K562 (cell line): ENCODE data around the gene NMNAT1. TPM values are rescaled to one million over a fixed set of nuclear protein-coding genes. Genes with fewer than 3 reads are reported as not detected.

Experiments used
- ARID1B ChIP-seq: fragments of 450-650 bp; IDR thresholded peaks from 2 replicates; pipeline ENCODE4 v1.6.1; 2016; ENCODE audit warnings: antibody characterized with exemption, mild to moderate bottlenecking, inconsistent platforms
- CBX1 ChIP-seq: sonication (generic); IDR thresholded peaks from 2 replicates; pipeline ENCODE4 v1.6.1; 2016; ENCODE audit warnings: antibody characterized with exemption, low read depth, mild to moderate bottlenecking
- CEBPG ChIP-seq, 3 experiments: fragments of 200-800 bp in 1 of 3; sonication (Bioruptor generic) in 1 of 3; sonication (generic) in 1 of 3; formaldehyde crosslinking in 1 of 3; IDR thresholded peaks in 2 of 3; conservative IDR thresholded peaks in 1 of 3; 2 replicates each; pipeline versions ENCODE4 v1.6.1 to v1.8.0; 2016 to 2022; ENCODE audit warnings: missing compliant biosample characterization in 2 of 3, missing genetic modification characterization in 2 of 3, mild to moderate bottlenecking in 1 of 3, missing genetic modification reagents in 1 of 3
- CREB1 ChIP-seq, 2 experiments: sonication (generic) in 1 of 2; formaldehyde crosslinking in 1 of 2; IDR thresholded peaks; 2 replicates each; pipeline versions ENCODE4 v1.6.1 to v1.8.0; 2012 to 2022; ENCODE audit warnings: inconsistent platforms in 1 of 2, mild to moderate bottlenecking in 1 of 2, missing genetic modification reagents in 1 of 2, moderate library complexity in 1 of 2
- EGR1 ChIP-seq: fragments of 450-650 bp; conservative IDR thresholded peaks from 2 replicates; pipeline ENCODE4 v1.6.1; 2017; ENCODE audit warnings: mild to moderate bottlenecking
- ELF1 ChIP-seq: fragments of 200-800 bp; sonication (Bioruptor generic); IDR thresholded peaks from 2 replicates; pipeline ENCODE4 v1.6.1; 2016; ENCODE audit warnings: missing genetic modification characterization, missing compliant biosample characterization
- ETV1 ChIP-seq: fragments of 450-650 bp; conservative IDR thresholded peaks from 2 replicates; pipeline ENCODE4 v1.6.1; 2016; ENCODE audit warnings: missing genetic modification characterization, control low read depth, low read depth, missing compliant biosample characterization
- FOXK2 ChIP-seq, 2 experiments: fragments of 450-650 bp; IDR thresholded peaks in 1 of 2; conservative IDR thresholded peaks in 1 of 2; 2 replicates each; pipeline ENCODE4 v1.6.1; 2016; ENCODE audit warnings: low read depth in 2 of 2, mild to moderate bottlenecking in 1 of 2
- GABPB1 ChIP-seq: sonication (generic); formaldehyde crosslinking; IDR thresholded peaks from 2 replicates; pipeline ENCODE4 v1.8.0; 2022; ENCODE audit warnings: mild to moderate bottlenecking, missing genetic modification reagents
- HDAC3 ChIP-seq: fragments of 450-650 bp; IDR thresholded peaks from 2 replicates; pipeline ENCODE4 v1.6.1; 2018; ENCODE audit warnings: borderline replicate concordance, mild to moderate bottlenecking, moderate library complexity; ENCODE audit not compliant: partially characterized antibody
- KDM1A ChIP-seq, 2 experiments: fragments of 450-650 bp; IDR thresholded peaks; 2 replicates each; pipeline ENCODE4 v1.6.1; 2016; ENCODE audit warnings: mild to moderate bottlenecking in 2 of 2
- L3MBTL2 ChIP-seq: fragments of 450-650 bp; IDR thresholded peaks from 2 replicates; pipeline ENCODE4 v1.6.1; 2016; ENCODE audit warnings: mild to moderate bottlenecking, moderate library complexity
- MAZ ChIP-seq, 2 experiments: fragments of 450-650 bp in 1 of 2; sonication (generic) in 1 of 2; formaldehyde crosslinking; IDR thresholded peaks in 1 of 2; conservative IDR thresholded peaks in 1 of 2; 2 replicates each; pipeline versions ENCODE4 v1.4.0 to v1.5.0; 2020; ENCODE audit warnings: mild to moderate bottlenecking in 1 of 2, missing genetic modification reagents in 1 of 2
- TARDBP ChIP-seq: fragments of 450-650 bp; IDR thresholded peaks from 2 replicates; pipeline ENCODE4 v1.6.1; 2016
- TOE1 ChIP-seq, 2 experiments: fragments of 450-650 bp in 1 of 2; sonication (generic) in 1 of 2; formaldehyde crosslinking in 1 of 2; IDR thresholded peaks; 2 replicates each; pipeline versions ENCODE4 v1.7.1 to v1.8.0; 2016 to 2022; ENCODE audit warnings: borderline replicate concordance in 2 of 2, mild to moderate bottlenecking in 2 of 2, antibody characterized with exemption in 1 of 2, inconsistent platforms in 1 of 2, low read depth in 1 of 2, missing genetic modification reagents in 1 of 2, moderate library complexity in 1 of 2
- ZBTB33 ChIP-seq: sonication (generic); formaldehyde crosslinking; IDR thresholded peaks from 2 replicates; pipeline ENCODE4 v1.8.1; 2023; ENCODE audit warnings: mild to moderate bottlenecking, missing genetic modification reagents
- ZNF140 ChIP-seq: fragments of 250-450 bp; sonication (Bioruptor Pico); IDR thresholded peaks from 2 replicates; pipeline ENCODE4 v1.8.0; 2021; ENCODE audit warnings: moderate library complexity, mild to moderate bottlenecking, inconsistent platforms
- ZNF445 ChIP-seq: fragments of 250-450 bp; sonication (Bioruptor Pico); IDR thresholded peaks from 2 replicates; pipeline ENCODE4 v1.4.0; 2020; ENCODE audit warnings: low read depth, mild to moderate bottlenecking, moderate library complexity
- ZNF586 ChIP-seq: fragments of 450-650 bp; formaldehyde crosslinking; conservative IDR thresholded peaks from 2 replicates; pipeline ENCODE4 v1.4.0; 2020; ENCODE audit warnings: mild to moderate bottlenecking, moderate library complexity
- polyA plus RNA-seq, 8 experiments: library from polyadenylated mRNA; depleted of rRNA in 4 of 8; stranded (reverse) in 5 of 8; unstranded in 3 of 8; fragments of >200 nt; fragmentation: Nextera tagmentation in 2 of 8; fragmentation: Illumina TruSeq in 1 of 8; extraction: Ambion mirVana in 2 of 8; extraction: Trizol in 1 of 8; gene quantifications; 2 replicates each; pipeline versions ENCODE4 v1.2.1 to v1.2.3, GENCODE V29; 2011 to 2014; ENCODE audit warnings: inconsistent platforms in 1 of 8, missing spikeins in 1 of 8
- total RNA-seq, 7 experiments: library from RNA; depleted of rRNA in 6 of 7; stranded (reverse); fragments of >200 nt in 6 of 7; fragmentation: Illumina TruSeq in 2 of 7; extraction: Trizol in 2 of 7; gene quantifications; 2 replicates each; pipeline versions ENCODE4 v1.2.1 to v1.2.3, GENCODE V29; 2011 to 2021; ENCODE audit warnings: low replicate concordance in 1 of 7
- TF ChIP-seq, protein P1 (sequence below): sonication (generic); formaldehyde crosslinking; IDR thresholded peaks from 2 replicates; pipeline ENCODE4 v1.4.0; 2020; ENCODE audit warnings: mild to moderate bottlenecking, missing genetic modification reagents
- TF ChIP-seq, protein P2 (sequence below): conservative IDR thresholded peaks from 2 replicates; pipeline ENCODE4 v1.6.1; 2011; ENCODE audit warnings: low read depth, mild to moderate bottlenecking, low read length; ENCODE audit not compliant: control insufficient read depth

NMNAT1 gene
- total and polyA plus RNA-seq, 9 of the 15 experiments (the other 6 are each of a cell fraction or from before 2014, with no cell fraction given), result 5.1 to 14.6 (median 12.1) TPM

GRCh38 chr1:9910423-9911178, 32.7 kb upstream of the NMNAT1 start (continued):
- TF ChIP-seq ZBTB33 (CRISPR knock-in tag) (peak; percentile 33; the same call in 1 of the 2 replicates), HDAC3 (no peak), TOE1 (IDR thresholded peaks at IDR 0.05; ENCODE audit: borderline replicate concordance) (peak; percentile 76; the same call in 1 of the 2 replicates), TOE1 (CRISPR knock-in tag; IDR thresholded peaks at IDR 0.05; ENCODE audit: borderline replicate concordance, low read depth) (no peak), FOXK2 (conservative IDR thresholded peaks at IDR 0.05 in 1 of 2, IDR thresholded peaks at IDR 0.05 in 1 of 2; ENCODE audit: low read depth in 2 of 2) (peak; percentile 46 to 89; a peak in 3 of 4 replicates), ARID1B (0 out of 2 replicates have a peak, but pooled peaks have one; percentile 48), L3MBTL2 (peak; percentile 79; the same call in 1 of the 2 replicates), KDM1A (IDR thresholded peaks at IDR 0.05) (no peak), CBX1 (peak; percentile 22), TARDBP (no peak), ZNF140 (CRISPR knock-in tag) (no peak), CREB1 (IDR thresholded peaks at IDR 0.05) (peak; percentile 40; the same call in 1 of the 2 replicates), CREB1 (CRISPR knock-in tag; IDR thresholded peaks at IDR 0.05) (no peak; the same call in 1 of the 2 replicates), GABPB1 (CRISPR knock-in tag) (peak; percentile 76), ZNF586 (no peak), ELF1 (tag) (peak; percentile 65; the same call in 1 of the 2 replicates), ETV1 (tag) (0 out of 2 replicates have a peak, but pooled peaks have one; percentile 64), ZNF445 (CRISPR knock-in tag) (0 out of 2 replicates have a peak, but pooled peaks have one; percentile 43), EGR1 (peak; percentile 82), MAZ (CRISPR knock-in tag; conservative IDR thresholded peaks at IDR 0.05 in 1 of 2, IDR thresholded peaks at IDR 0.05 in 1 of 2) (peak; percentile 53 to 89), CEBPG (CRISPR knock-in tag; IDR thresholded peaks at IDR 0.05) (no peak), CEBPG (tag; conservative IDR thresholded peaks at IDR 0.05 in 1 of 2, IDR thresholded peaks at IDR 0.05 in 1 of 2) (no peak)
- TF ChIP-seq, protein P1, sequence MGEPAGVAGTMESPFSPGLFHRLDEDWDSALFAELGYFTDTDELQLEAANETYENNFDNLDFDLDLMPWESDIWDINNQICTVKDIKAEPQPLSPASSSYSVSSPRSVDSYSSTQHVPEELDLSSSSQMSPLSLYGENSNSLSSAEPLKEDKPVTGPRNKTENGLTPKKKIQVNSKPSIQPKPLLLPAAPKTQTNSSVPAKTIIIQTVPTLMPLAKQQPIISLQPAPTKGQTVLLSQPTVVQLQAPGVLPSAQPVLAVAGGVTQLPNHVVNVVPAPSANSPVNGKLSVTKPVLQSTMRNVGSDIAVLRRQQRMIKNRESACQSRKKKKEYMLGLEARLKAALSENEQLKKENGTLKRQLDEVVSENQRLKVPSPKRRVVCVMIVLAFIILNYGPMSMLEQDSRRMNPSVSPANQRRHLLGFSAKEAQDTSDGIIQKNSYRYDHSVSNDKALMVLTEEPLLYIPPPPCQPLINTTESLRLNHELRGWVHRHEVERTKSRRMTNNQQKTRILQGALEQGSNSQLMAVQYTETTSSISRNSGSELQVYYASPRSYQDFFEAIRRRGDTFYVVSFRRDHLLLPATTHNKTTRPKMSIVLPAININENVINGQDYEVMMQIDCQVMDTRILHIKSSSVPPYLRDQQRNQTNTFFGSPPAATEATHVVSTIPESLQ, result peak; percentile 79
- TF ChIP-seq, protein P2, sequence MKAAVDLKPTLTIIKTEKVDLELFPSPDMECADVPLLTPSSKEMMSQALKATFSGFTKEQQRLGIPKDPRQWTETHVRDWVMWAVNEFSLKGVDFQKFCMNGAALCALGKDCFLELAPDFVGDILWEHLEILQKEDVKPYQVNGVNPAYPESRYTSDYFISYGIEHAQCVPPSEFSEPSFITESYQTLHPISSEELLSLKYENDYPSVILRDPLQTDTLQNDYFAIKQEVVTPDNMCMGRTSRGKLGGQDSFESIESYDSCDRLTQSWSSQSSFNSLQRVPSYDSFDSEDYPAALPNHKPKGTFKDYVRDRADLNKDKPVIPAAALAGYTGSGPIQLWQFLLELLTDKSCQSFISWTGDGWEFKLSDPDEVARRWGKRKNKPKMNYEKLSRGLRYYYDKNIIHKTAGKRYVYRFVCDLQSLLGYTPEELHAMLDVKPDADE, result peak; percentile 61; the same call in 1 of the 2 replicates
